GM06990 (cell line): ENCODE measurements around the gene SPPL2C.

ENCODE experiments used
- DNase-seq: peaks from one replicate; pipeline ENCODE4 v3.0.0-alpha.2; 2011; ENCODE audit not compliant: insufficient read length; ENCODE audit errors: extremely low read depth
- H3K27me3 ChIP-seq: replicated peaks from 2 replicates; pipeline ENCODE4 v1.6.0; 2011; ENCODE audit warnings: low read length; ENCODE audit not compliant: control insufficient read depth, insufficient read depth
- H3K36me3 ChIP-seq: 2 replicates; pipeline ENCODE4 v1.5.1; 2011; ENCODE audit warnings: low read length; ENCODE audit not compliant: control insufficient read depth, insufficient read depth
- H3K4me3 ChIP-seq: replicated peaks from 2 replicates; pipeline ENCODE4 v1.5.1; 2011; ENCODE audit warnings: low read depth, mild to moderate bottlenecking, control low read depth, low read length
- TF ChIP-seq, protein P1 (sequence below): IDR thresholded peaks from 2 replicates; pipeline ENCODE4 v1.5.1; 2011; ENCODE audit warnings: low read length, control low read depth, mild to moderate bottlenecking, inconsistent platforms; ENCODE audit not compliant: insufficient read depth, poor library complexity, severe bottlenecking

SPPL2C gene

DNA sequence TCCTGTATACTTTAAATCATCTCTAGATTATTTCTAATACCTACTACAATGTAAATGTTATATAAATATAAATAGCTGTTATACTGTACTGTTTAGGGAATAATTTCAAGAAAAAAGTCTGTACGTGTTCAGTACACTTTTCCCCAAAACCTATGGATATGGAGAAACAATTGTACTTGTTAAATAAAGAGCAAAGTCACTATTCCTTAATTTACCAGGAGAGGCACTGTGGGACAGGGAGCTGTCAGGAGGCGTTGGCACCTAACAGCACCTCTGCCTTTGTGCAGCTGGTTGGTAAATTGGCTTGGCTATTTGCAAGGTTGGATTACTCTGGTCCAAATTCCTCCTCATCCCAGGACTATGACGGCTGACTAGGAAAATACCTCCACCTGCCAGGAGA, 32.6 kb upstream of the SPPL2C start:
- H3K36me3 ChIP-seq = no peaks in the 10 kb centered on the region
- no peak for DNase-seq
- TF ChIP-seq, protein P1, sequence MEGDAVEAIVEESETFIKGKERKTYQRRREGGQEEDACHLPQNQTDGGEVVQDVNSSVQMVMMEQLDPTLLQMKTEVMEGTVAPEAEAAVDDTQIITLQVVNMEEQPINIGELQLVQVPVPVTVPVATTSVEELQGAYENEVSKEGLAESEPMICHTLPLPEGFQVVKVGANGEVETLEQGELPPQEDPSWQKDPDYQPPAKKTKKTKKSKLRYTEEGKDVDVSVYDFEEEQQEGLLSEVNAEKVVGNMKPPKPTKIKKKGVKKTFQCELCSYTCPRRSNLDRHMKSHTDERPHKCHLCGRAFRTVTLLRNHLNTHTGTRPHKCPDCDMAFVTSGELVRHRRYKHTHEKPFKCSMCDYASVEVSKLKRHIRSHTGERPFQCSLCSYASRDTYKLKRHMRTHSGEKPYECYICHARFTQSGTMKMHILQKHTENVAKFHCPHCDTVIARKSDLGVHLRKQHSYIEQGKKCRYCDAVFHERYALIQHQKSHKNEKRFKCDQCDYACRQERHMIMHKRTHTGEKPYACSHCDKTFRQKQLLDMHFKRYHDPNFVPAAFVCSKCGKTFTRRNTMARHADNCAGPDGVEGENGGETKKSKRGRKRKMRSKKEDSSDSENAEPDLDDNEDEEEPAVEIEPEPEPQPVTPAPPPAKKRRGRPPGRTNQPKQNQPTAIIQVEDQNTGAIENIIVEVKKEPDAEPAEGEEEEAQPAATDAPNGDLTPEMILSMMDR = no peak
- H3K27me3 ChIP-seq = no peaks in the 10 kb centered on the region; the same call in 1 of the 2 replicates
- no peak overlapping the region for H3K4me3 ChIP-seq

DNA sequence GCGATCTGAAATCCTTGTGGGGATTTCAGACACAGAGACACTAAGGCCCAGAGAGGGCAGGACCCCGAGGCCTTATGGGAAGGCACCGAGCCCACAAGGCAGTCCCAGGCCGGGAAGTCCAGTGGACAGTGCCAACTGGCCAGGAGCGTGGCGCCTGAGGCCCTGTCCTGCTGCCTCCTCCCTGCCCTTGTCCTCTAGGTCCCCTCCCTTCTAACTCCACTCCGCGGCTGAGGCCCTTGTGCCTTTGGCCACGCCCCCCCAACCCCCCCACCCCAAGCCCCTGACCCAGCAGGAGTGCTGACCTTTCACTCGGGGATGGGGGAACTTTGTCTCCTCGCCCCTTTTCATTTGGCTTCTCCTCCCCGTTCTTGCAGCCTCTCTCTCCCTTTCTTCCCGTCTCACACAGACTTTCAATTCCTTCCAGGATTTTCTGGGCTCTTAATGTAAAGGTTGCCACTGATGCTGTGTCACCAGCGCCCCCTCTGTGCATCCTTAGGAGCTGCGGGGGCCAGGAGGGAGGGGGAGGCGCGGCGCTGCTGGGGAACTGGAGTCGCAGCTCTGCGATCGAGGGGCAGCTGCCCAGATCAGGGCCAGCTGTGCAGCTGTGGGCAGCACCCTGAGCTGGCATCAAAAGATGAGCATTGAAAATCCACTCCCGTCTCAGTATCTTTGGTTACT, 31.5 kb upstream of the SPPL2C start:
- no peak overlapping the region for H3K4me3 ChIP-seq
- H3K36me3 ChIP-seq = no peaks in the 10 kb centered on the region
- DNase-seq = no peak
- TF ChIP-seq, protein P1 = no peak
- H3K27me3 ChIP-seq = no peaks in the 10 kb centered on the region; the same call in 1 of the 2 replicates

DNA sequence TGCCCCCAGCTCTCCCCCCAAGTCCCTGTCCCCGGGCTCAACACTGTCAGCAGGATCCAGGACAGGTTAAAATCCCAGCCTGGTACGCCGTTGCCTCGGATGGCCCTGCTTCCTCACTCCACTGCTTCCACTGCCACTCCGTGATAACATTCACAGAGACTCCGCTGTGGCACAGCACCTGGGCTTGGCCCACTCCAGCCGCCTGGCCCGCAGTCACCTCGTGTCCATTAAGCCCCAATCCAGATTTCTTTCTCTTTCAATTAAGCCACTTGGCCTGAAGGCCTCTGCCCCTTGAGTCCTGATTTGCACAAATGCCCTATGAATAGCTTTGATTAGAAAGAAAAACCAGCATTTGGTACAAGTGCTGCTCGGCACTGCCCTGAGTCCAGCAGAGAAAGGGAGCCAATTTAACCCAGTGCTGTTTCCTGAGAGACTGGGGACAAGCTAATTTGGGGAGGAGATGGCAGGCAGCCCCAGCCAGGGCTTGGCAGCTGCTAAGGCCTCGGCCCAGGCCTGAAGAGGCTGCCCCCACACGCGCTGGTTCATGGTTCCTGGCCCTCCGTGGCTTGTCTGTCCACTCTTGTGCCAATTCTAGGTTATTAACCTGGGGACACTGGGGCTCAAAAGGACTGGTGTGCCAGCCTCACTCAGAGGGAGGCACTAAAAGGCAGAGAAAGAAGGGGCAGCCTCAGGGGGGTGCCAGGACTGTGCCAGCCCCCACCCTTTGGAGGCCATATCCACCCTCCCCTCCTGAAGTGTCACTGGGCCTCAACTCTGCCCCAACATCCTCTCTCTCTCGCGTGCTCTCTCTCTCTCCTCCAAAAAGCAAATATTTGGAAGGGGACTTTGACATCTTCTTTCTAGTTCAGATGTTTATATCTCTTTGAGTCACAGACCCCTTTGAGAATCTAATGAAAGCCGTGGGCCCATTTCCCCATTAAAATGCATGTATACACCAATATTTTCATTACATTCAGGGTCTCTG, 29.8 kb upstream of the SPPL2C start:
- no peaks in the 10 kb centered on the region for H3K36me3 ChIP-seq
- DNase-seq = no peak
- no peak overlapping the region for H3K4me3 ChIP-seq
- no peaks in the 10 kb centered on the region; the same call in 1 of the 2 replicates for H3K27me3 ChIP-seq
- TF ChIP-seq, protein P1 = no peak

DNA sequence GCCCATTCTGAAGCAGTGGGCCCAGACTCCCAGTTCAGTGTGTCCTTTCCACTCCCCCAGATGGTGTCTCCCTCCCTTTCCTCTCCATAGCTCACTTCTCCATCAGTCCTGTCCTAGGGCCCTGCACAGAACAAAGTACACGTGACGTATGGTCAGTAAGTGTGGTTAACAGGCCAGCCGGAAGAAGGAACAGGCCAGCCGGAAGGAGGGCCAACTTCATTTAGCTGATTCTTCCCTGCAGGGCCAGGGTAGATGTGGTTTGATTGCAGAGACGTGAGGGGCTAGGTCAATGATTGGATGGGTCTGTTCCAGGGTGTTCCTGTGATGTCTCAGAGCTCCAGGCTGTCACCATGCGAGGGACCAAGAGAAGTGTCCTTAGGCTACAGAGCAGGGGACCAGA, 28.9 kb upstream of the SPPL2C start:
- no peak for DNase-seq
- Histone ChIP-seq H3K36me3 (no peaks in the 10 kb centered on the region), H3K27me3 (no peaks in the 10 kb centered on the region; the same call in 1 of the 2 replicates), H3K4me3 (no peak overlapping the region)
- TF ChIP-seq, protein P1 = no peak

DNA sequence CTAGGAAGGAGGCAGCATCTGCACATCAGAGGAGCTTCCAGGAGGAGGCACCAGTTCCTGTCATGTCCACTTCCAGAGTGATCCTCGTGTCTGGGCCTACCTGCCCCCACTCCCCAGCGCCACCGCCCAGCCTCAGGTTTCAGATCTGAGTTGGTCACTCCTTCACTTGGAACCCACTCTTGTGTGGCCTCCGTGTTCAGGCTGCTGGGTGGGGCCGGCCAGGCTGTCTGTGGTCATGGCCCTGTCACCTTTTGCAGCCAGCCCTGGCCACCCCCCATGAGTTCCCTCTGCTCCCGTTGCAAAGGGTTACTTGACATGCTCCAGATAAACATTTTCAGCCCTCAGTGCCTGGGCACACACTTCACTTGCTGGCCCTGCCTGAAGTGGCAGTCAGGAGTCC, 26.6 kb upstream of the SPPL2C start:
- Histone ChIP-seq H3K36me3 (no peaks in the 10 kb centered on the region), H3K27me3 (no peaks in the 10 kb centered on the region; the same call in 1 of the 2 replicates), H3K4me3 (no peak overlapping the region)
- no peak for DNase-seq
- TF ChIP-seq, protein P1 = no peak
